Lower leg skin (tissue), 4 donors: ENCODE results near the gene KDM7A. TPM values are rescaled to one million over a fixed set of nuclear protein-coding genes. Genes with fewer than 3 reads are reported as not detected.

Experiments used
- DNase-seq, 2 donors: peaks; one replicate each; pipeline ENCODE4 v3.0.0-alpha.2; 2019; ENCODE audit warnings: low spot score in 2 of 2
- H3K4me3 ChIP-seq: fragments of 200-600 bp; sonication (generic); 2 replicates; pipeline ENCODE4 v1.5.1; 2017; ENCODE audit warnings: mild to moderate bottlenecking, low read depth; ENCODE audit not compliant: poor library complexity, severe bottlenecking
- POLR2A ChIP-seq, 2 donors: fragments of 450-650 bp; IDR thresholded peaks; one replicate each; pipeline ENCODE4 v1.6.1; 2016 to 2017; ENCODE audit warnings: antibody characterized with exemption in 2 of 2, mild to moderate bottlenecking in 1 of 2, moderate library complexity in 1 of 2
- WGBS, 2 donors: methylation state at CpG; one replicate each; pipeline ENCODE4 v1.1.5; 2018; 5-methylcytosine and 5-hydroxymethylcytosine counted together
- intact Hi-C: fragments of 100-400 bp; cut with DNase I; formaldehyde crosslinking; loops from one replicate; pipeline ENCODE4 v1.15.0; 2023; ENCODE audit warnings: low total_unique reads
- total RNA-seq, 4 donors: library from RNA; depleted of rRNA; stranded (reverse); fragments of >200 nt; gene quantifications; one replicate each; pipeline ENCODE4 v1.1.0, GENCODE V29; 2016
- TF ChIP-seq, protein P1 (sequence below), 3 donors: fragments of 450-650 bp; IDR thresholded peaks; one replicate each; pipeline ENCODE4 v1.5.1; 2016; ENCODE audit warnings: antibody characterized with exemption in 3 of 3, mild to moderate bottlenecking in 3 of 3, moderate library complexity in 2 of 3

Gene KDM7A
- total RNA-seq, 4 donors from 2014 or later: 36.2 to 54.0 (median 46.7) TPM

DNA sequence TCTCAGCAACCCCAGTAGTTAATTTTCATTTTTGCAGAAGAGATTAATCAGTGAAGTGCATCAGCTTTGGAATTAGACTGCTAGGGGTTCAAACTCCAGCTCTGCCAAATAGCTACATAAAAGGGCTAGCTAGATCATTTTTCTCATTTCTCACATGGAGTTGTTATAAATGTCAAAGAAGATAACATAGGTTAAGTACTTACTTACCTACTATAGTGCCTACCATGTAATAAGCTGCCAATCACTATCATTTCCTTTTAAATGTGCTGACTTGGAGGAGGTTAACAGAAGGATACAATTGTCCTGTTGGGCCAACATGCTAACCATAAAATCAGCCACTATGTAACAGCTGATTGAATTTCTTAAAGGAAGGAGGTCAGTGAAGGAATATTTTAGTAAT is 40.7 kb downstream of the KDM7A start:
- H3K4me3 ChIP-seq: no peak overlapping the region
- DNase-seq: no peak
- TF ChIP-seq, protein P1, sequence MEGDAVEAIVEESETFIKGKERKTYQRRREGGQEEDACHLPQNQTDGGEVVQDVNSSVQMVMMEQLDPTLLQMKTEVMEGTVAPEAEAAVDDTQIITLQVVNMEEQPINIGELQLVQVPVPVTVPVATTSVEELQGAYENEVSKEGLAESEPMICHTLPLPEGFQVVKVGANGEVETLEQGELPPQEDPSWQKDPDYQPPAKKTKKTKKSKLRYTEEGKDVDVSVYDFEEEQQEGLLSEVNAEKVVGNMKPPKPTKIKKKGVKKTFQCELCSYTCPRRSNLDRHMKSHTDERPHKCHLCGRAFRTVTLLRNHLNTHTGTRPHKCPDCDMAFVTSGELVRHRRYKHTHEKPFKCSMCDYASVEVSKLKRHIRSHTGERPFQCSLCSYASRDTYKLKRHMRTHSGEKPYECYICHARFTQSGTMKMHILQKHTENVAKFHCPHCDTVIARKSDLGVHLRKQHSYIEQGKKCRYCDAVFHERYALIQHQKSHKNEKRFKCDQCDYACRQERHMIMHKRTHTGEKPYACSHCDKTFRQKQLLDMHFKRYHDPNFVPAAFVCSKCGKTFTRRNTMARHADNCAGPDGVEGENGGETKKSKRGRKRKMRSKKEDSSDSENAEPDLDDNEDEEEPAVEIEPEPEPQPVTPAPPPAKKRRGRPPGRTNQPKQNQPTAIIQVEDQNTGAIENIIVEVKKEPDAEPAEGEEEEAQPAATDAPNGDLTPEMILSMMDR (IDR thresholded peaks at IDR 0.05): no peak
- no peak for TF ChIP-seq POLR2A (IDR thresholded peaks at IDR 0.05)
- intact Hi-C loops: no loop called here

DNA sequence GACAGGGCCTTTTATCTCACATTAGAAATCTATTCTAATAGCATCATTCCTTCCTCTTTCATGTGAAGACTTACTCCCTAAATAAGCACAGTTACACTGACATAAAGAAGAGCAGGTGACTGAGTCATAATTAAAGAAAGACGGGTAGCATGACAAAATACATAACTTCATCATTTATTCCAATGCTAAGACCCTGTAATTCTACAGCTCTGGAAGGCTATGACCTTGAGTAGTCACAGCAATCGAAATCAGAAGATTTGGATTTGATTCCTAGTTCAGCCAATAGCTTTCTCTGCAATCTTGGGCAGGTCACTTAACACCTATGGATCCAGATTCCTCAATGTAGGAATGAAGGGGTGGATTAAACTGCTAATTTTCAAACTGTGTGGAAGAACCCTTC is 42.7 kb downstream of the KDM7A start:
- TF ChIP-seq, protein P1 (IDR thresholded peaks at IDR 0.05): no peak
- TF ChIP-seq POLR2A (IDR thresholded peaks at IDR 0.05): no peak
- no peak for DNase-seq
- H3K4me3 ChIP-seq: no peak overlapping the region
- WGBS, 2 donors: 86 to 93% methylated on average over 2 of the region's 2 CpGs
- intact Hi-C loops: no loop called here

DNA sequence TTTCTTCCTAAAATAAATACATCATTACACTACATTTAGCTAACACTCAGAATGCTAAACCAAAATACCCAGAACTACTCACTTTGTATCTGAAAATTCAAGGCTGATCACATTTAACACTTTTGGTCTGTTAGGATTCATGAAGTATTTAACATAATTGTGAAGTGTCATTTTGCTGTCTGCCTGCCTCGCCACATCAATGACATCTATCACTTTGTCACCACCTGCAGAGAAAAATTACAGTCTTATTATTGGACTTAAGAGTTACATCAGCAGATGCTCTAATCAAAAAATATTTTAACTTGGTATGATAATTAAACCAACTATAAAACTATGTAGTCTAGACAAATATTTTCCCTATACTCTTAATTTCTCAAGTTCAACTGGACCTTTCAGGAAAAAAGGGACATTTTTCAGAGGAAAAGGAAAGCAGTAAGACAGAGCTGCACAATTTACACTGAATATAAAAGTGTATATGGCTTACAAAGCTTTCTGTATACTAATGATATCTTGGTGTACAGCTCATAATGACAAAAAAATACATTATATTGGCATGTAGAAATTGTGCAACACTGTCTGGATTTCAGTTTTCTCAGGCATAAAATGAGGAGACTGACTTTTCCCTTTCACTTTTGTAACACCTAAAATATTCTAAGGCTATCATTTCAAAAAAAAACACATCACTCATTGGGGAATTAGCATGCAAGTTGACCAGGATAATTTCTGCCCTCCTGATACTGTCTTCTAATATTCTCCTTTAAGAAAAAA is 49.2 kb downstream of the KDM7A start:
- no peak for DNase-seq
- no peak for TF ChIP-seq POLR2A (IDR thresholded peaks at IDR 0.05)
- TF ChIP-seq, protein P1 (IDR thresholded peaks at IDR 0.05): no peak
- WGBS, 2 donors: 88 to 100% methylated on average over 1 of the region's 1 CpG
- intact Hi-C loops: no loop called here
- no peak overlapping the region for H3K4me3 ChIP-seq

DNA sequence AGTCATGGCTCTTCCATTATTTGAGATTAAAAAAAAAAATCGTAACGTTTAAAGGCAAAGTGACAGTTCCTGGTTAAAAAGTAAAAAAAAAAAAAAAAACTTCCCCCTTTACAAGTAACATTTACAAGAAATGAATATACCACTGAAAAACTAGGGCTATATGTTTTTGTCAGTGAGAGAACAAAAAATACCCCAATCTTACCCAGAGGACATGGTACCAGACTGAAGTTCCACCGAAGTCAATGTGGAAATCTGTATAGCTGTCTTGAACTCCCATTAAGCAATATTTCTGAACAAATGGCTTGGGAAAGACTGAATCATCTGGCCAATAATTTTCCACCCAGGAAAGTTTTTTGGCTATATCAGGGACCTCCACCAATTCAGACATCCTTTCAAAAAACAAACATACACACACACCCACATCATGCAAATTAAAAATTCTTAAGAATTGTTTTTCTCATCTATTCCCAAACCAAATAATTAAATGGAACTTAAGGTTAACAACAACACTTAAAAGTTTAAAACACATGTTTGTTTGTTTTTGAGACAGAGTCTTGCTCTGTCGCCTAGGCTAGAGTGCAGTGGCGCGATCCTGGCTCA is 50.2 kb downstream of the KDM7A start:
- no peak for TF ChIP-seq POLR2A (IDR thresholded peaks at IDR 0.05)
- TF ChIP-seq, protein P1 (IDR thresholded peaks at IDR 0.05): no peak
- WGBS, 2 donors: 96% methylated on average over 6 of the region's 6 CpGs
- intact Hi-C loops: no loop called here
- DNase-seq: no peak
- H3K4me3 ChIP-seq: no peak overlapping the region

DNA sequence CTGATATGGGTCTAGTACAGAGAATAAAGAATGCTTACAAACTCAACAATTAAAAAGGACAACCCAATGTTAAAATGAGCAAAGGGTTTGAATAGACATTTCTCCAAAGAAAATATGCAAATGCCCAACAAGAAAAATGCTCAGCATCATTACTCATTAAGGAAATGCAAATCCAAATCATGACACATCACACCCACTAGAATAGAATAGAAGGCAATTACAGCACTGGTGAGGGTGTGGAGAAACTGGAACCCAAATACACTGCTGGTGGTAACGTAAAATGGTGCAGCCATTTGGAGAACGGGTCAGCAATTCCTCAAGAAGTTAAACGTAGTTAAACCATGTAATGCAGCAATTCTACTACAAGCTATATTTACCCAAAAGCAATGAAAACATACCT is 53.8 kb downstream of the KDM7A start:
- H3K4me3 ChIP-seq: no peak overlapping the region
- no peak for DNase-seq
- 85 to 96% methylated on average over 3 of the region's 3 CpGs for WGBS, 2 donors
- intact Hi-C loops: no loop called here
- TF ChIP-seq, protein P1 (IDR thresholded peaks at IDR 0.05): no peak
- no peak for TF ChIP-seq POLR2A (IDR thresholded peaks at IDR 0.05)
